Testis (tissue), 2 donors: ENCODE results near the gene CLDN5.

ENCODE experiments used
- CTCF ChIP-seq, 3 experiments: fragments of 450-650 bp in 2 of 3; fragments of 200-600 bp in 1 of 3; sonication (generic) in 1 of 3; IDR thresholded peaks; one replicate each; pipeline ENCODE4 v1.5.1; 2016 to 2019; ENCODE audit warnings: antibody characterized with exemption in 3 of 3, mild to moderate bottlenecking in 2 of 3, moderate library complexity in 1 of 3
- POLR2A ChIP-seq: fragments of 450-650 bp; IDR thresholded peaks from one replicate; pipeline ENCODE4 v1.6.1; 2017; ENCODE audit warnings: antibody characterized with exemption, mild to moderate bottlenecking, moderate library complexity

GRCh38 chr22:19479355-19480172 is 44.6 kb downstream of the CLDN5 start, which contains the start of gene CDC45:
- no peak for TF ChIP-seq POLR2A
- TF ChIP-seq CTCF (IDR thresholded peaks at IDR 0.05): peak in 1 of 3 experiments; percentile 5
